KMS-11 (cell line): ENCODE measurements around the gene NANOS2.
A peak's percentile ranks its signal among the peaks of the same experiment; 100 is the strongest.

Experiments
- H2AFZ ChIP-seq: fragments of 200-600 bp; sonication (generic); 2 replicates; pipeline ENCODE4 v1.6.1; 2016; ENCODE audit warnings: antibody characterized with exemption, mixed run types, low read depth
- H3K27ac ChIP-seq: fragments of 200-600 bp; sonication (generic); 2 replicates; pipeline ENCODE4 v1.6.1; 2016; ENCODE audit warnings: mild to moderate bottlenecking, mixed run types
- H3K27me3 ChIP-seq: fragments of 200-600 bp; sonication (generic); 2 replicates; pipeline ENCODE4 v1.6.1; 2017; ENCODE audit warnings: mild to moderate bottlenecking, low read depth, mixed run types, moderate library complexity; ENCODE audit not compliant: insufficient read depth
- H3K36me3 ChIP-seq: fragments of 200-600 bp; sonication (generic); 2 replicates; pipeline ENCODE4 v1.6.1; 2017; ENCODE audit warnings: mild to moderate bottlenecking, mixed run types; ENCODE audit not compliant: insufficient read depth
- H3K4me1 ChIP-seq: fragments of 200-600 bp; sonication (generic); 2 replicates; pipeline ENCODE4 v1.6.1; 2016; ENCODE audit warnings: mild to moderate bottlenecking, low read depth, mixed run types; ENCODE audit not compliant: poor library complexity, severe bottlenecking
- H3K4me2 ChIP-seq: fragments of 200-600 bp; sonication (generic); 2 replicates; pipeline ENCODE4 v1.7.0; 2016; ENCODE audit warnings: mild to moderate bottlenecking, mixed run types
- H3K4me3 ChIP-seq: fragments of 200-600 bp; sonication (generic); IDR thresholded peaks from 2 replicates; pipeline ENCODE4 v1.6.1; 2017; ENCODE audit warnings: low read depth, low read length, mixed read lengths; ENCODE audit not compliant: insufficient read depth
- H3K79me2 ChIP-seq: fragments of 200-600 bp; sonication (generic); 2 replicates; pipeline ENCODE4 v1.6.1; 2016; ENCODE audit warnings: low read depth, mixed run types; ENCODE audit not compliant: insufficient read depth
- H3K9ac ChIP-seq: fragments of 200-600 bp; sonication (generic); 2 replicates; pipeline ENCODE4 v1.6.1; 2016; ENCODE audit warnings: mild to moderate bottlenecking, mixed run types
- H4K20me1 ChIP-seq: fragments of 200-600 bp; sonication (generic); 2 replicates; pipeline ENCODE4 v1.6.1; 2016; ENCODE audit warnings: mild to moderate bottlenecking, mixed run types; ENCODE audit not compliant: insufficient read depth
- TF ChIP-seq, protein P1 (sequence below): fragments of 200-600 bp; sonication (generic); conservative IDR thresholded peaks from 2 replicates; pipeline ENCODE4 v1.6.1; 2017; ENCODE audit warnings: low read depth, mild to moderate bottlenecking, antibody characterized with exemption, low read length, moderate library complexity, mixed read lengths

Gene NANOS2

DNA sequence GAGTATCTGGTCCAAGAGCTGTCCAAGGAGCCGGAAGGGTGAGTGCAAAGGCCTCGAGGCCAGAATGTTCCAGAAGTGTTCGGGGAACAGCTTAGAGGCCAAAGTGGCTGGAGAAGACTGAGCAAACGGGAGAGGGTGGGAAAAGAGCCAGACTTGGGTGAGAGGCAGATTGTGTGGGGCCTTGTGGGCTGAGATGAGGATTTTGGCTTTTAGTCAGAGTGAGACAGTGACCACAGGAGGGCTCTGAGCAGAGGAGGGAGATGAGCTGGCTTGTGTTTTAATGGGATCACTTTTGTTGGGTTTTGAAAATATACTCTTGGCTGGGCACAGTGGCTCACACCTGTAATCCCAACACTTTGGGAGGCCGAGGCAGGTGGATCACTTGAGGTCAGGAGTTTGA, 5.6 kb downstream of the NANOS2 start:
- H3K4me1 ChIP-seq: no peaks in the 10 kb centered on the region
- no peak overlapping the region for H3K27ac ChIP-seq
- H3K9ac ChIP-seq: no peak overlapping the region
- TF ChIP-seq, protein P1, sequence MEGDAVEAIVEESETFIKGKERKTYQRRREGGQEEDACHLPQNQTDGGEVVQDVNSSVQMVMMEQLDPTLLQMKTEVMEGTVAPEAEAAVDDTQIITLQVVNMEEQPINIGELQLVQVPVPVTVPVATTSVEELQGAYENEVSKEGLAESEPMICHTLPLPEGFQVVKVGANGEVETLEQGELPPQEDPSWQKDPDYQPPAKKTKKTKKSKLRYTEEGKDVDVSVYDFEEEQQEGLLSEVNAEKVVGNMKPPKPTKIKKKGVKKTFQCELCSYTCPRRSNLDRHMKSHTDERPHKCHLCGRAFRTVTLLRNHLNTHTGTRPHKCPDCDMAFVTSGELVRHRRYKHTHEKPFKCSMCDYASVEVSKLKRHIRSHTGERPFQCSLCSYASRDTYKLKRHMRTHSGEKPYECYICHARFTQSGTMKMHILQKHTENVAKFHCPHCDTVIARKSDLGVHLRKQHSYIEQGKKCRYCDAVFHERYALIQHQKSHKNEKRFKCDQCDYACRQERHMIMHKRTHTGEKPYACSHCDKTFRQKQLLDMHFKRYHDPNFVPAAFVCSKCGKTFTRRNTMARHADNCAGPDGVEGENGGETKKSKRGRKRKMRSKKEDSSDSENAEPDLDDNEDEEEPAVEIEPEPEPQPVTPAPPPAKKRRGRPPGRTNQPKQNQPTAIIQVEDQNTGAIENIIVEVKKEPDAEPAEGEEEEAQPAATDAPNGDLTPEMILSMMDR: no peak
- no peak overlapping the region for H2AFZ ChIP-seq
- H4K20me1 ChIP-seq: no peaks in the 10 kb centered on the region
- no peak overlapping the region for H3K4me2 ChIP-seq
- H3K36me3 ChIP-seq: no peaks in the 10 kb centered on the region
- H3K79me2 ChIP-seq: no peaks in the 10 kb centered on the region
- no peak overlapping the region for H3K4me3 ChIP-seq
- peaks cover 38% of the 10 kb centered on the region; the same call in 1 of the 2 replicates for H3K27me3 ChIP-seq

DNA sequence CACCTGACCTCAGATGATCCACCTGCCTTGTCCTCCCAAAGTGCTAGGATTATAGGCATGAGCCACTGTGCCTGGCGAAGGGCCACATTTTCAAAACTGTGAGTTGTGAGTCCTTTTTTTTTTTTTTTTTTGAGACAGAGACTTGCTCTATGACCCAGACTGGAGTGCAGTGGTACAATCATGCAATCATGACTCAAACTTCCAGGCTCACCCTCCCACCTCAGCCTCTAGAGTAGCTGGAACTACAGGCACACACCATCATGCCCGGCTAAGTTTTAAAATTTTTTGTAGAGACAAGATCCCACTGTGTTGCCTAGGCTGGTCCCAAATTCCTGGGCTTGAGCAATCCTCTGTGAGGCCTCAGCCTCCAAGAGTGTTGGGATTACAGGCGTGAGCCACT, 8.4 kb downstream of the NANOS2 start:
- H3K36me3 ChIP-seq: no peaks in the 10 kb centered on the region
- peaks cover 13% of the 10 kb centered on the region; the same call in 1 of the 2 replicates for H3K27me3 ChIP-seq
- TF ChIP-seq, protein P1: no peak
- H3K4me1 ChIP-seq: peaks cover 7% of the 10 kb centered on the region
- no peaks in the 10 kb centered on the region for H3K79me2 ChIP-seq
- no peak overlapping the region for H2AFZ ChIP-seq
- no peak overlapping the region for H3K27ac ChIP-seq
- H3K4me2 ChIP-seq: no peak overlapping the region
- no peaks in the 10 kb centered on the region for H4K20me1 ChIP-seq
- H3K4me3 ChIP-seq: no peak overlapping the region
- H3K9ac ChIP-seq: no peak overlapping the region

DNA sequence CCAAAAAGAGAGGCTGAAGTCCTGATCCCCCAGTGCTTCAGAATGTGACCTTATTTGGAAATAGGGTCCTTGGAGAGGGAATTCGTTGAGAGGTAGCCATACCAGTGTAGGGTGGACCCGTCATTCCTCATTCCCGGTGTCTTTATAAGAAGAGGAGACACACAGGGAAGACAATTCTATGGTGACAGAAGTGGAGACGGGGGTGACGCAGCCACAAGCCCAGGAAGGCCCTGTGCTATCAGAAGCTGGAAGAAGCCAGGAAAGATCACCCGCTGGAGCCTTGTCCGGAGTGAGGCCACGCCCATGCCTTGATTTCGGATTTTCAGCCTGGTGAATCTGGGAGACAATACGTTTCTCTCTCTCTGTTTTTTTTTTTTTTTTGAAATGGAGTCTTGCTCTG, 9.6 kb downstream of the NANOS2 start:
- no peak overlapping the region for H3K4me3 ChIP-seq
- H3K4me2 ChIP-seq: no peak overlapping the region
- H2AFZ ChIP-seq: no peak overlapping the region
- H3K9ac ChIP-seq: no peak overlapping the region
- H3K4me1 ChIP-seq: peaks cover 16% of the 10 kb centered on the region
- H4K20me1 ChIP-seq: no peaks in the 10 kb centered on the region
- H3K79me2 ChIP-seq: no peaks in the 10 kb centered on the region
- no peaks in the 10 kb centered on the region for H3K36me3 ChIP-seq
- peaks cover 6% of the 10 kb centered on the region; the same call in 1 of the 2 replicates for H3K27me3 ChIP-seq
- H3K27ac ChIP-seq: no peak overlapping the region
- TF ChIP-seq, protein P1: no peak

DNA sequence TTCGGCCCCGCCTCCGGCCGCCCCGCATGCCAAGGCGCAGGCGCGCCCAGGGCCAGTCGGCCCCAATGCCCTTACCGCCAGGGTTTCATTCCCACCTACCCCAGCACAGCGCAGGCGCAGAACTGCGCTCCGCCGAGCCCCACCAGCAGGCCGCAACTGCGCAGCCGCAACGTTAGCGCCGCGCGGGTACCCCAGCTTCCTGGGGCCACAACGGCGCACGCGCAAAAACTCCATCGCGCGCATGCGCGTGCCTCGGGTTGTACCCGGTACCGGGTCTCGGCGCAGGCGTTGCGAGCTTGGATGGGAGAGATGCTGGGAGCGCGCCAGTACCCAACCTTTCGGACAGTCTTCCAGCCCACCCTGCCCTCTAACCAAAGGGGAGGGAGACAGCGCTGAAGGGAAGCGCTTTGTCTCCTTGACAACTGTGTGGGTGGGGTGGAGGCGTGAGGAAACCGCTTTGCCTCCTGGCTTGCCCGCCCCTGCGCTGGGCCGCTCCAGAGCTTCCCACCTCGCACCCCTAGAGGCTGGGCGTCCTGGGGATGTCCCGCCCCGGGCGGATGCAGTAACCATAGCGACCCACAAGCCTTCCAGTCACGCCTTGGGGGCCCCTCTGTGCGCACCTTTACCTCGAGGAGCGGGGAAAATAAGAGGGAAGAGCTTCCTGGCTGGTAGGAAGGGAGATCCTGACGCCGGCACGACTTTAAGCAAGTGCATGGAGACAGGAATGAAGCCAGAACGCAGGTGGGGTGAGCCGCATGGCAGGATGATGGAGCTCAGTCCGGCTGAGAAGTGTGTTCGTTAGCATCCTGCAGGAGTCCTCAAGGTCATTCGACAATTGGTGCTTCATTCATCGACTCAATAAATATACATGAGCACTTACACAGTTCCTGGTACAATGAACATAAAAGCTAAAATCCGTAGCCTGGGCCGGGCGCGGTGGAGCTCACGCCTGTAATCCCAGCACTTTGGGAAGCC, 11.6 kb downstream of the NANOS2 start:
- Histone ChIP-seq H3K27ac (peak overlapping the region; percentile 23; the same call in 1 of the 2 replicates), H3K4me2 (peak overlapping the region; percentile 82), H3K79me2 (no peaks in the 10 kb centered on the region), H3K4me3 (no peak overlapping the region), H3K9ac (no peak overlapping the region), H3K36me3 (no peaks in the 10 kb centered on the region), H3K4me1 (peaks cover 16% of the 10 kb centered on the region), H2AFZ (peak overlapping the region; percentile 88), H4K20me1 (no peaks in the 10 kb centered on the region), H3K27me3 (no peaks in the 10 kb centered on the region; the same call in 1 of the 2 replicates)
- TF ChIP-seq, protein P1: no peak
